Fibroblast of lung (primary cell): ENCODE measurements around the gene FLACC1.

Experiments used
- CTCF ChIP-seq, 2 donors: IDR thresholded peaks in 1 of 2; conservative IDR thresholded peaks in 1 of 2; 1 replicate in 1 of 2; 2 replicates in 1 of 2; pipeline ENCODE4 v1.5.1; 2011 to 2012; ENCODE audit warnings: low read length in 2 of 2, control low read depth in 1 of 2, inconsistent platforms in 1 of 2, low read depth in 1 of 2, mild to moderate bottlenecking in 1 of 2
- EZH2 ChIP-seq: IDR thresholded peaks from 2 replicates; pipeline ENCODE4 v1.5.1; 2012; ENCODE audit warnings: low read length, control low read depth, mild to moderate bottlenecking; ENCODE audit errors: missing control alignments

GRCh38 chr2:201273330-201273983 is 83.7 kb downstream of the FLACC1 start:
- TF ChIP-seq CTCF (conservative IDR thresholded peaks at IDR 0.05 in 1 of 2, IDR thresholded peaks at IDR 0.05 in 1 of 2; ENCODE audit: low read depth in 1 of 2, low read length in 2 of 2): no peak
- no peak for TF ChIP-seq EZH2
